Forelimb muscle (tissue), 1 donor: ENCODE measurements around the gene CTTN. TPM values are rescaled to one million over a fixed set of nuclear protein-coding genes. Genes with fewer than 3 reads are reported as not detected.
"Not testable (repeated sequence)": the region's sequence is repeated elsewhere in the genome, so short reads cannot be mapped to it uniquely, and the experiment has no call there.

ENCODE experiments used
- DNase-seq: peaks from one replicate; pipeline ENCODE4 v3.0.0-alpha.2; 2013; ENCODE audit warnings: low read depth
- polyA plus RNA-seq: library from polyadenylated mRNA; unstranded; fragments of 120-200 nt; gene quantifications from one replicate; pipeline ENCODE4 v1.2.1, GENCODE V29; 2013; ENCODE audit not compliant: insufficient read length

The CTTN gene
- polyA plus RNA-seq, 1 donor: 99.5 TPM

DNA sequence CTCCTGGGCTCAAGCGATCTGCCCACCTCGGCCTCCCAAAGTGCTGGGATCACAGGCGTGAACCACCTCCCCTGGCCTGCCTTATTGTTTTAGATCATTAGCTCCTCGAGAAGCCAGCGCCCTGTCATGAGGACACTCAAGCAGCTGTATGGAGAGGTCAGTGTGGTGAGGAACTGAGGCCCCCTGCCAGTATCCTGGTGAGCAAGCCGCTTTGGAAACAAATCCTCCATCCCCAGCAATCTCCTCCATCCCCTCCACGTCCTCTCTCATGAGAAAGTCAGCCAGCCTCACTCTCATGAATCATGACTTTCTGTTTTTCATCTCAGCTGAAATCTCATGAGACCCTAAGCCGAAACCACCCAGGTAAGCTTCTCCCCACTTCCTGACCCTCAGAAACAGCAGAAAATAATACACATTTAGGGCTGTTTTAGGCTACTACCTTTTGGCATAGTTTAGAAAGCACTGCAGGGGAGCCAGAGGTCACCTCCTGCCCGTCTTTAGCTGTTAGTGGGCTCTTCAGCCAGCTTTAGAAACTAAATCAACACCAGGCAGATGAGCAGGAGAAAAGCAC is 56.0 kb downstream of the CTTN start:
- no peak for DNase-seq

DNA sequence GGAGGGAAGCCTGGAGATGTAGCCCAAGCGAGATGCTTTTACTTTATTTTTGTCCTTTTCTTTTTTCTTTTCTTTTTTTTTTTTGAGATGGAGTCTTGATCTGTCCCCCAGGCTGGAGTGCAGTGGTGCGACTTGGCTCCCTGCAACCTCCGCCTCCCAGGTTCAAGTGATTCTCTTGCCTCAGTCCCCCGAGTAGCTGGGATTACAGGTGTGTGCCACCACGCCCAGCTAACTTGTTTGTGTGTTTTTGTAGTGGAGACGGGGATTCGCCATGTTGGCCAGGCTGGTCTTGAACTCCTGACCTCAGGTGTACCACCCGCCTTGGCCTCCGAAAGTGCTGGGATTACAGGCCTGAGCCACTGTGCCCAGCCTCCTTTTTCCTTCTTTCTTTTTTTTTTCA is 56.5 kb downstream of the CTTN start:
- not testable (repeated sequence) for DNase-seq

DNA sequence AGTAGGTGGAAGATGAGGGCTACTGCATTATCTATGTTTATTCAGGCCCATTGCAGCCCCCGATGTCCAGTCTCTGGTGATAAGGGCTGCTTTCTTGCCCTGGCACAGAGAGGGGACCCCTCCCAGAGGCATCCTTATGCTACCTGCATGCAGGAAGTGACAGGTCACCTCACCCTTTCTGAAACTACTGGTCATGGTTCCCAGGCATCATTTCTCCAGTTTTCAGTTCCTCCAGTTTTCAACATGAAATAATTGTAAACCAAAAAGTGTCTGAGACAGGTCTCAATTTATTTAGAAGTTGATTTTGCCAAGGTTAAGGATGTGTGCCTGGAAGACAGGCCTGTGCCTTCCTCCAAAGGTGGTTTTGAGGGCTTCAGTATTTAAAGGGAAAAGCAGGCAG is 57.0 kb downstream of the CTTN start:
- no peak for DNase-seq

DNA sequence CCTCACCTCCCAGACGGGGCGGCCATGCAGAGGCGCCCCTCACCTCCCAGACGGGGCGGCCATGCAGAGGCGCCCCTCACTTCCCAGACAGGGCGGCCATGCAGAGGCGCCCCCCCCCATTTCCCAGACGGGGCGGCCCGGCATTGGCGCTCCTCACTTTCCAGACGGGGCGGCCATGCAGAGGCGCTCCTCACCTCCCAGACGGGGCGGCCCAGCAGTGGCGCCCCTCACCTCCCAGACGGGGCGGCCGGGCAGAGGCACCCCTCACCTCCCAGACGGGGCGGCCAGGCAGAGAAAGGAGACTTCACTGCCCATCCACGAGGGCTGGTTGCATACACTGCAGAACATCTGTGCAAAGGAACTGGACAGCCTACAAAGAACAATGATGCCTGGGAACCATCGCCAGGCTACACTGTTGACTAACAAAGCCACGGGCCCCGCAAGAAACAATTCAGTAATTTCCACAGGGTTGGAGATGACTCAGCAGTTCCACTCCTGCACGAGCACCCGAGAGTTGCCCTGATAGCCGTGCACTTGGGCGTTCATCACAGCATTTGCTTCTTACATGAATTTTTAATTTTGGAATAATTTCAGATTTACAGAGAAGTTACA is 58.7 kb downstream of the CTTN start:
- DNase-seq: no peak

DNA sequence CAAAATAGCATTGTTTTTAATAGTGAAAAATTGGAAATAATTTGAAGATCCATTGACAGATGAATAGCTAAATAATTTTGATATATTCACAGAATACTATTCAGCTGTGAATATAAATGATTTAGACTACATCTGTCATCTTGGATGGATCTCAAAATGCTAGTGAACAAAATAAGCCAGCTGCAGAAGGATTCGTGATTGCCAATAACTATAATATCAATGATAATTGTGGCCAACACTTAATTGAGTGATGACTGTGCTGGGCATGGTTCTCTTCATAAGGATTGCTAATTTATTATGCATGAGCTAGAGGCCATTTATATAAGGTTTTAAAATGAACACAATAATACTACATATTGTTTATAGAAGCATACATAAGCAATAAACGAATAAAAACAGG is 60.4 kb downstream of the CTTN start:
- no peak for DNase-seq

DNA sequence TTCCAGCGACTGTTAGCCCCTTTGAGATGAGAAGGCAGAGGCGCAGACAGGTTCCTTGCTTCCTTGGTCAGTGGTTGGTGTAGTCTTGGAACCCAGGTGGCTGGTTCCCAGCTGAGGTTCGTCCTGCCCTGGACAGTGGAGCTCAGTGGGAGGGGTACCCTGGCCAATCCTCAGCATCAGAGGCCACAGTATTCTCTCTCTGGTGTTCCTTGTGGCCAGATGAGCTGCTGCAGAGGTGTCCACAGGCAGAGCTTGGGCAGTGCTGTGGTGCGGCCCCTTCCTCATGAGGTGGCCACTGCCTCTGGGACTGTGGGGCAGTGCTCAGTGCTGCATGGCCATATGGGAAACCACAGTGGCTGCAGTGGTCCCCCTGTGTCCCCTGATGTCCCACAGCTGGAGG is 61.8 kb downstream of the CTTN start:
- DNase-seq: no peak

DNA sequence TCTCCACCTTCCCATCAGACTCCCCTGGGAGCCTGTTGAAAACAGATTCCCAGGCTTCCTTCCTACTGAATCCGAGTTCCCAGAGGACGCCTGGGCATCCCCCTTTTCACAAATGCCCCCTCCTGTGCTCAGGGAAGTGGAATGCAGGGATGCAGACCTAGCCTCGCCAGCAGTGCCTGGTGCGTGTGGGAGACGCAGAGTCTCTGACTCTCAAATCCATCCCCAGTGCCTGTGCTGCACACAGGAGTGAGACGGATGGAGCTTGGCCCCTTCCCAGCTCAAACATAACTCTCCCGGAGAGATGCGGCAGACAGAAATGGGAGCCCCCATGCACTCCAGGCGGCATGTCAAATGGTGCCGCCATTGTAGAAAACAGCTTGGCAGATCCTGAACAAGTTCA is 62.6 kb downstream of the CTTN start:
- no peak for DNase-seq

DNA sequence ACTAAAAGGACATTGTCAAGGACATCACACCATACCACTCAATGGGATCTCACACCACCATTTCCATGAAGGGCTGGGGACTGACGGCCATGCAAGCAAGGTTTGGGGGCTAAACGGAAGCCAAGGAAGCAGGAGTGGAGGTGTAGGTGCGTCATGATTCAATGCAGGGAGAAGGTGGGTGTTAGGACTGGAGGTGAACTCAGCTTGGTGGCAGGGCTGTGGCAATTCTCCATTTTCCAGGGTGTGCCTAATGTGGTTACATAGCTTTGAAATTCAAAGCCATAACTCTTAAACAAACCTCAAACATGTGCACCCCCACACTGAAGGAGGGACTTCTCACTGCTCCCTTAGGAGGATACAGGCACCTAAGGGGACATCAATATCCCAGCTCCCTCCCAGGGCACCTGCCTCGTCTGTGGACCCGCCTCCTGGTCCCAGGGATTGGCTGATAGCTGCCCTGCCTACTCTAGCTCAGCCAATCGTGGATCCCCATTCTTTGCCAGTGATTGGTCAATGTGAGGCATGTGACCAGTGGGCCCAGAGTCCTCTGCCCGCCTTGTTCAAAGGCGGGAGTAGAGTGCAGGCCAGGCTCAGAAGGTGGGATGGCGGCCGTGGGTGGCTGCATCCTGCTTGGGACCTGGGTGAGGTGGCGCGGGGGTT is 64.6 kb downstream of the CTTN start:
- DNase-seq: no peak

DNA sequence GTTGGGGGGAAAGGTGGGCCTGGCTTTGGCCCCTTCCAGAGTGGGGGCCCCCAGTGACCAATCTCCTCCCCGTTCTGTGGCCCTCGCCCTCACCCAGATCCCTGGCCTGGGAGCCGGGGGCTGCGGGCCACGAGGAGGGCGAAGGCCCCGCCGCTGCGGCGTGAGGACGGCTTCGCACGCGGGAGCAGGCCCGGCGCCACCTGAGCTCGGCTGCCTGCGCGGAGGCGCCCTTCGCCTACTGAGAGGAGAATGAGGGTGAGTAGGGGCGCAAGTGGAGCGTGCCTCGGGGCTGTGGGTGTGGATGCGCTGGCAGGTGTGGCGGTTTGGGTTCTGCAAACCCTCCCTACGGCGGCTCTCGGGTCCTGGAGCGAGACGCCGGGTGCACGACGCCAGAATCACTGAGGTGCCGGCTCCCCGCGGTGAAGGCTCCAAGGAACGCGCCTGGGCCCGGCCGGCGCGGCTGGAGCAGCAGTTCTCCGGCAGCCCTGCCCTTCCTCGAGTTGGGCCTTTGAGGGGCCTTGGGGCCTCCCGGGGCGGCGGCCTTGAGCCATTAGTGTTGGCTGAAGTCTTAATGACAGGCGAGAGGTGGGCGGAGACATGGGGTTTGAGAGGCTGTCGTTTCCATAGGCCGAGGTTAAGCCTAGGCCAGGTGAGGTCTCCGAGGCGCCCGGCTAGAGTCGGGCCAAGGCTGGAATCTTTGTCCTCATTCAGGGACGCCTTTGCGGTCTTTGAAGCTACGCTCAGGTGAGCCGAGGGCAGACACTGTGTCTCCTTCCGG is 65.3 kb downstream of the CTTN start:
- no peak for DNase-seq

DNA sequence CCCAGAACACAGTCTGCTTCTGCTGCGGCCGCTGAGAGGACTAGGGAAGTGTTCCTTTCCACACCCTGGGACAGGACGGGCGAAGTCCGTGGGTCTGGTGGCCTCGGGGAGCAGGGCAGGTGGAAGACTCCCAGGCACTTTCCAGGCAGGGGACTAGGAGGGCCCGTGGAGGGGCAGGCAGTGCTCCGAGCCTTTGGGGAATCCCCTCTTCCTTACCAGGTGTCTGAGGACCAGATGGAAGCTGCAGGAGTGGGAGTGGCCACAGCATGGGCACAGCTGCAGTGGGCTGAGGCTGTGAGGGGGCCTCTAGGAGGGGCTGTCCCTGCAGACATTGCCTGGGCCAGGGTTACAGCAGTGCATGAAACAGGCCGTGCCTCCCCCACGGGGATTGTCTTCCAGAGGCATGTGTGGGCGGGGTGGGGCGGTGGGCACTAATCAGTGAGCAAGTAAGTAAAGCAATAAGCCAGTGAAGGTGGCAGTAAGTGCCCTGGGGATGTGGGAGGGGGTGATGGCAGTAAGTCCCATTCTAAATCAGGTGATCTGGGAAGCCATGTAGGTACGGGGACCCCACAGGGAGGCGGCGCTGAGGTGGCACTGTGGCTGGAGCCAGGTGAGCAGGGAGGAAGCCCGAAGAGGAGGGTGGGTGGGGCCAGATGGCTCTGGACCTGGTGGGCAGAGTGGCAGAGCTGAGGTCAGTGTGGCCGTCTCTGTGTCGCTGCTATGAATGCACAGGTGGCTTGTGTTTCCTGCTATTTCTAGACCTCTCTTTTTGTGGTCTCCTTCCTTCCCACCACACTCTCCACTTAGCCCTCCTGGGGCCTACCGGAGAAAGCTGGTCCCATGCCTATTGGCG is 66.4 kb downstream of the CTTN start:
- DNase-seq: no peak

DNA sequence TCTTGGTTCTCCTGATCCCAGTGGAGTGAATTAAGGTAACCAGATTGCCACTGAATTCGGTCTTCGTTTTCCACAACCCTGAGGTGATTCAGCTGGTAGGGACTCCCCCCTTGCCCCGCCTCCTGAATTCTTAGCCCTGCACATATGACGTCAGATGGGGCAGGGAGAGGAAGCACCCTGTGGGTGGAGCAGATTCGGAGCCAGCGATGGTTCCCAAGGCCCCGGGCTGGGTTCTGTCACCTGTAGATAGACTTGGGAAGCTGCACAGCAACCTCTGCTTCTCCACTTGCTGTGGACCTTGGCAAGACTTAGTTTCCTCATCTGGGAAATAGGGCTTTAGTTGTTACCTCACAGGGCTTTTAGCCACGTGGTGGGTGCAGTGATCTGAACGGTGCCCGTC is 67.8 kb downstream of the CTTN start:
- no peak for DNase-seq

DNA sequence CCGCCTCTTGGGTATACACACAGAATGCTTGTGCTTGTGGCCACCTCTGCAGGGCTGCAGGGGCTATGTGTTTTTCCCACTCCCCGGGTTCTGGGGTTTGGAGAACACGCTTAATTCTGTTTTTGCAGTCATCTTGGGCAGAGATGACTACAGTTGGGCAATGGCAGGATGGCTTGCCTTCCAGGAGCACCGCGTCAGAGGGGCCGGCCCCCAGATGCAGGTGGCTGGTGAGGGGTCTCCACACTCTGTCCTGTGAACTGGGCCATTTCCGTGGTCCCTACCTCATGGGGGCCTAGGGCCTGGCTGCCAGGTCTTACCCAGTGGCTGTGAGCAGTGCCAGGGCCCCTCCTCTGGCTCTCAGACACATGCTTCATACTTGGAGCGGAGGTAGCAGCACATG is 68.3 kb downstream of the CTTN start:
- no peak for DNase-seq

DNA sequence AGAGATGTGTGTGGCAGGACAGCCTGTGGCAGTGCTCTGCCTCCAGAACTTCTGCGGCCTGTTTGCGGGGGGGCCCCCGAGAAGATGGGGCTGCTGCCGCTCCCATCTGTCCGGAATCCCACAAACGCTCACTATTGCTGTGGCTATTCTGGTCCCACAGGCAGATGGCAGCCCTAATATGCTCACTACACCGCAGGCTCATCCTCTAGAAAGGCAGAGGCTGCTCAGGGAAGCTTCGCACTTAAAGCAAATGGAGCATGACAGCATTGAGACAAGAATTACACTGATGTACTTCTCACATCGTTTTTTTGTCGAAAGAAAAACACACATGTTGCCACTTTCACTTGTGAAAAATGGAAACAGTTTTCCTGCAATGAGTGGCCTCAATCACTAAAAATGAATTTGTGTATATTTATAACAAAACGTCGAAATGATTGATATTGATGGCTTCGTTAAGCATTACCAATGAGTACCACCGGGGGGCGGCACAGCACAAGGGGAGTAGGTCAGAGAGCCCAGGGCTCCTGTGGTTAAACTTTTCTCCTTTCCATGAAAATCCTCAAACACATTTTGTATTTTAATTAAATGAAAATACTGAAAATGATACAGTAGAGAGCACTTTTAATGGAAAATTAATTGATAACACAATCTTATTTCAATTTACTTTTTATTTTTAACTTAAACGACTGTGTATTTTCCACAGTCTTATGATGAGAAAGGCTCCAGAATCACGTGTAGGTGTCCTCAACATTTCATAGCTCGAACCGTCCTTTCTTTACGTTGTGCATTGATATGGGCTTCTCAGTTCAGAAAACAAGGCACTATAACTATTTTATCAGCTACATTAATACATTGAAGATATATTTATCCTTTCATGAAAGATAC is 69.1 kb downstream of the CTTN start:
- no peak for DNase-seq

DNA sequence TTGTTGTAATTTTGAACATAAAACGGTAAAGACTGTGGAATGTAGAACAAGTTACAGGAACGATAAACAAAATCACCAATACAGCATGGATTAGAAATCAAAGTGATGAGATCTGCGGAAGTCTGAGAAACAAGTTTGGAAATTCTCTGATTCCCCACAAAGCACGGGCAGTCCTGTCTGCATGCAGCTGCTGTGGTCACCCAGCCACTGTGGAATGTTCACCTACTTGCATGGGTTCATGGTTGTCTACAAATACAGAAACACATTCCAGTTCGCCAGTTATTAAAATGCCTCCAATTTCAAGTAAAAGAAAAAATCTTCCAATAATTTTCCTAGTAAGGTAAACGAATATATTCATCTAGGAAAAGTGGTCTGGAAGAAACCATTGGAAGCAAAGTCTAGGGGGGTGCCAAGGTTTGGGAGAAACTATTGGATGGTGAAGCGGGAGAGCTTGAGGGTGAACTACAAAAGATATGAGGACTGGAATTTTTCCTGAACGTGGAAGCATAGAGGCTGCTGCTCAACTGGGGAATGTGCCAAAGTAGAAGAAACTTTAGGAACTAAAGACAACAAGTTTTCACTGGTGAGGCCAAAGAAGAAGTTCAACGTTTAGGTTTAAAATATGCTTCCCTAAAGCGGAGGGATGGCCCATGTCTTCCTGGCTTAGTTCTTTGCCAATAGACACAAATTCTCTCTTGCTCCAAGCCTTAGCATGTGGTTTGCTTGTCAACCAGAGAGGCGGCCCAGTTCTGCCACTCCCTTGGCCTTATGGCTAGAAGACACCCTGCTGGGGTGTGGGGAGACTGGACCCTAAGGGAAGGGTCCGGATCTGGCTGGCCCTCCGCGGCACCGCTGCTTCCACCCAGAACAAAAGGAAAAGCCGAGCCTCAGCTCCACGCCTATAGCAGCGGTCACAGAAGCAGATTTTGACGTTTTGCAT is 70.2 kb downstream of the CTTN start:
- DNase-seq: no peak

DNA sequence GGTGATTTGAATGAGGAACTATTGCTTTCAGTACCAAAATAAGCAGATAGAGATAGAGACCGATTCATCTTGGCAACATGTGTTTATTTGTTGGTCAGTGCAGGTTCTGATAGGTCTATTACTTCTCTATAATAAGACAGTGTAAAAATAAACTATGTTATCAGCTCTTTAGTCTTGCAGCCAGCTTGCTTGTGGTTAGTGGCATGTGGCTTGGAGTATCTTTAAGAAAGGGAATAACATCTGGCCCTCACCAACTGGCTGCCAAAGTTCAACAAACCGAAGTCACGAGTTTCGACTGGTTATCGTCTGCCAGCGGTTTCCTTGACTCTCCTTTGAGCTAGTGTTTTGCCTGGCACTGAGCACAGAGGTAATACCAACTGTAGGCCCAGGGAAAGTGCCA is 71.8 kb downstream of the CTTN start:
- DNase-seq: no peak

DNA sequence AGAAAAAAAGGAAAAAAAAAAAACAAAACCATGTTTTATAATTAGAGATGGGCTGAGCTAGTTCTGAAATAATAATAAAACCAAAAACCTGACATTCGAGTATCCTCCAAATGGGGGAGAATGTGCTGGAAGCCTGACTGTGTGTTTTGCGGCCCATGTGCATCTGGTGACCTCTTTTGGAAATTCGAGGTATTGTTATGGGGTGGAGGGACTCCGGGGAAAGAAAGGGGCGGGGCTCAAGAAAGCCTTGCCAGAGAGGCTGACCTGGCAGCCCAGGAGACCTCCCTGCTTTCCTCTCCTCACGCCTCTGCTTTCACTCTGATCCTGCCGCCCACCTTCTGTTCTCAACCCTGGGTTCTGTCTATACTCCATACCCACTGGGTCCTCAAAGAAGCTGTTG is 72.9 kb downstream of the CTTN start:
- DNase-seq: no peak

DNA sequence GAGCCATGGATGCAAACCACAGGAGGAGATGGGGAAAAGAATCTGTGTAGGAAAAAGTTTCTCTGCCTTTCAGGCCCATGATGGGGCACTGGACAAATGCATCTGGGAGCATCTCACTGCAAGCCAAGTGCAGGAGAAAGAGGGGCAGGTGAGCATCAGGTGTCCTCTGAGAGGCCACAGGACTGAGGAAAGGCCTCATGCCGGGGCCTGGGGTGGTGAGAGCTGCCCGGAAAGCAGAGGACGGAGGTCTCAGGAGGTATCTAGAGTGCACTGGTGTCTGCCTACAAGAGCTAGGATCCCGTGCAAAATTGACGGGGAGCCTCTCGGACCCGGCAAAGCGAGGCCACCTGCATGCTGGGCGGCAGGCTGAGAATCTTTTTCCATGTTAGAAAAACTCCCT is 73.9 kb downstream of the CTTN start:
- no peak for DNase-seq

DNA sequence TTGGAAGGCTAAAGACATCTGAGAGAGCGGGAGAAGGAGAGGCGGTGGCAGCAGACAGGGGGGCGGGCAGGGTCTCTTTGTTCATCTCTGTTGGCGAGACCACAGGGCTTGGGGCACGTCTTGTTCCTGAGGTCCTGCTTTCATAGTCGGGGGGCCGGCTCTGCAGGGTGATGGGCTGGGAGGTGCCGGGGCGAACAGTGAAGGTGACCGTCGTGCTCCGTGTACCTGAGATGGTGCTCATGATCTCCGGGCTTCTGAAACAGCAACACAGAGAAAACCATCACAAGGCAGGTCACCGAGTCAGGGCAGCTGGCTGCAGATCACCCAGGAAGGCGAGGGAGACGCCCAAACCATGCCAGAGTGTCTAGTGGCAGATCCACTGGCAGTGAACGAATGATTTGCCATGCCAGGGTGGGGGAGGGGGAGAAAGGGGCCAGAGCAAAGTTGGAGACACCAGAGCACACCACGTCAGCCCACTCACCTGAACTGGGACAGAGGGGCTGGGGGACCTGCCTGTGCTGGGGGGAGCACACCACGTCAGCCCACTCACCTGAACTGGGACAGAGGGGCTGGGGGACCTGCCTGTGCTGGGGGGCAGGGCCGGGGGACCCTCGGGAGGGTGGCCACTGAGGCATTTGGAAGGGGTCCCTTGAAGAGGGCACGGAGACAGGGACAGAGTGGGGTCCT is 75.0 kb downstream of the CTTN start:
- no peak for DNase-seq
